Measurements from ENCODE around the gene ABHD2.

DNA sequence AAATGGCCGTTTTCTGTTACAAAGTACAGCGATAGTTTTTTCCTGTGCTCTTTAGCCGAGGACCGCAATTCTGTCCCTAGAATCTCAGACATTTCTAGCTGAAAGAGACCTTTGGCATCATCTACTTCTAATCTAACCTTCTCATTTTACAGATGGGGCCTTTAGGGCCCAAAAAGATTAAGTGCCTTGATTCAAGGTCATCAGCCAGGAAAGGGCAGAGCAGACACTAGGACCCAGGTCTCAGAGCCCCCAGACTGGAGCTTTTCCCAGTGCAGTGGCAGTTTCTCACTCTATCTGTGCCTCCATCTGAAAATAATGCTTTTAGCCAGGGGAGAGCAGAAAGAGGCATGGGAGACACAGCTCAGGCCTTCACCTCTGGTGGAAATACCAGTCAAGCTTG is 20.6 kb downstream of the ABHD2 start:
- no peak for TF ChIP-seq POLR2A (IDR thresholded peaks at IDR 0.05)
- TF ChIP-seq, protein P1, sequence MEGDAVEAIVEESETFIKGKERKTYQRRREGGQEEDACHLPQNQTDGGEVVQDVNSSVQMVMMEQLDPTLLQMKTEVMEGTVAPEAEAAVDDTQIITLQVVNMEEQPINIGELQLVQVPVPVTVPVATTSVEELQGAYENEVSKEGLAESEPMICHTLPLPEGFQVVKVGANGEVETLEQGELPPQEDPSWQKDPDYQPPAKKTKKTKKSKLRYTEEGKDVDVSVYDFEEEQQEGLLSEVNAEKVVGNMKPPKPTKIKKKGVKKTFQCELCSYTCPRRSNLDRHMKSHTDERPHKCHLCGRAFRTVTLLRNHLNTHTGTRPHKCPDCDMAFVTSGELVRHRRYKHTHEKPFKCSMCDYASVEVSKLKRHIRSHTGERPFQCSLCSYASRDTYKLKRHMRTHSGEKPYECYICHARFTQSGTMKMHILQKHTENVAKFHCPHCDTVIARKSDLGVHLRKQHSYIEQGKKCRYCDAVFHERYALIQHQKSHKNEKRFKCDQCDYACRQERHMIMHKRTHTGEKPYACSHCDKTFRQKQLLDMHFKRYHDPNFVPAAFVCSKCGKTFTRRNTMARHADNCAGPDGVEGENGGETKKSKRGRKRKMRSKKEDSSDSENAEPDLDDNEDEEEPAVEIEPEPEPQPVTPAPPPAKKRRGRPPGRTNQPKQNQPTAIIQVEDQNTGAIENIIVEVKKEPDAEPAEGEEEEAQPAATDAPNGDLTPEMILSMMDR (IDR thresholded peaks at IDR 0.05 in 4 of 5, conservative IDR thresholded peaks at IDR 0.05 in 1 of 5), result no peak

All from gastrocnemius medialis (tissue), 4 donors.